Coronary artery (tissue), 2 donors: ENCODE results near the gene CTAGE1.
"Not testable (repeated sequence)": the region's sequence is repeated elsewhere in the genome, so short reads cannot be mapped to it uniquely, and the experiment has no call there.

Experiments
- DNase-seq: peaks from one replicate; pipeline ENCODE4 v3.0.0-alpha.2; 2017; ENCODE audit warnings: low spot score
- H3K27ac ChIP-seq, 2 donors: fragments of 200-600 bp; sonication (generic); one replicate each; pipeline ENCODE4 v1.5.1; 2016 to 2019
- H3K4me3 ChIP-seq: fragments of 200-600 bp; sonication (generic); 2 replicates; pipeline ENCODE4 v1.5.1; 2016; ENCODE audit warnings: mild to moderate bottlenecking, moderate library complexity
- CTCF ChIP-seq: fragments of 200-600 bp; sonication (generic); IDR thresholded peaks from one replicate; pipeline ENCODE4 v1.5.1; 2019; ENCODE audit warnings: antibody characterized with exemption

Gene CTAGE1

GRCh38 chr18:22409445-22409844 is 8.3 kb downstream of the CTAGE1 start:
- no peak for DNase-seq
- Histone ChIP-seq H3K4me3 (no peak overlapping the region), H3K27ac (no peak overlapping the region)
- TF ChIP-seq CTCF: no peak

GRCh38 chr18:22408059-22408458 is 9.7 kb downstream of the CTAGE1 start:
- no peak for DNase-seq
- Histone ChIP-seq H3K27ac (no peak overlapping the region), H3K4me3 (no peak overlapping the region)
- TF ChIP-seq CTCF: no peak

- TF ChIP-seq CTCF: no peak
- H3K4me3 ChIP-seq: no peak overlapping the region
- no peak overlapping the region for H3K27ac ChIP-seq
- no peak for DNase-seq
Measured at GRCh38 chr18:22405142-22405541, 12.6 kb downstream of the CTAGE1 start.

- DNase-seq: no peak
- TF ChIP-seq CTCF: no peak
- H3K4me3 ChIP-seq: no peak overlapping the region
- H3K27ac ChIP-seq: no peak overlapping the region
Measured at GRCh38 chr18:22403950-22404349, 13.8 kb downstream of the CTAGE1 start.

GRCh38 chr18:22399949-22400348 is 17.8 kb downstream of the CTAGE1 start:
- no peak for DNase-seq
- Histone ChIP-seq H3K4me3 (no peak overlapping the region), H3K27ac (no peak overlapping the region)
- no peak for TF ChIP-seq CTCF

- no peak for TF ChIP-seq CTCF
- DNase-seq: no peak
- Histone ChIP-seq H3K27ac (no peak overlapping the region), H3K4me3 (no peak overlapping the region)
Measured at GRCh38 chr18:22398464-22398863, 19.3 kb downstream of the CTAGE1 start.

GRCh38 chr18:22394428-22394827 is 23.3 kb downstream of the CTAGE1 start:
- no peak for DNase-seq
- Histone ChIP-seq H3K27ac (no peak overlapping the region), H3K4me3 (no peak overlapping the region)
- TF ChIP-seq CTCF: no peak

GRCh38 chr18:22393164-22393563 is 24.6 kb downstream of the CTAGE1 start:
- not testable (repeated sequence) for H3K4me3 ChIP-seq, H3K27ac ChIP-seq, DNase-seq
